OCI-LY1 (cell line): Measurements from ENCODE around the gene TRPC4AP.

Experiments used
- H2AFZ ChIP-seq: fragments of 200-600 bp; sonication (generic), shearing (Covaris generic); 2 replicates; pipeline ENCODE4 v1.6.0; 2014; ENCODE audit warnings: antibody characterized with exemption, mild to moderate bottlenecking, low read length
- H3F3A ChIP-seq: fragments of 200-600 bp; sonication (generic), shearing (Covaris generic); 2 replicates; pipeline ENCODE4 v1.6.0; 2014; ENCODE audit warnings: mild to moderate bottlenecking, antibody characterized with exemption, low read length, moderate library complexity; ENCODE audit not compliant: insufficient read depth
- H3K27ac ChIP-seq: fragments of 200-600 bp; sonication (generic); 2 replicates; pipeline ENCODE4 v1.5.1; 2014; ENCODE audit warnings: low read length, mixed run types, mild to moderate bottlenecking, low read depth; ENCODE audit not compliant: poor library complexity, severe bottlenecking
- H3K27me3 ChIP-seq: fragments of 200-600 bp; sonication (generic); 2 replicates; pipeline ENCODE4 v1.6.0; 2014; ENCODE audit warnings: antibody characterized with exemption, mild to moderate bottlenecking, low read length, moderate library complexity; ENCODE audit not compliant: insufficient read depth
- H3K36me3 ChIP-seq: fragments of 200-600 bp; sonication (generic); 2 replicates; pipeline ENCODE4 v1.6.1; 2014; ENCODE audit warnings: mild to moderate bottlenecking, antibody characterized with exemption, low read length, moderate library complexity, mixed read lengths; ENCODE audit not compliant: insufficient read depth
- H3K4me1 ChIP-seq: fragments of 200-600 bp; sonication (generic); 2 replicates; pipeline ENCODE4 v1.5.1; 2014; ENCODE audit warnings: mild to moderate bottlenecking, low read length, moderate library complexity; ENCODE audit not compliant: insufficient read depth, severe bottlenecking
- H3K4me2 ChIP-seq: fragments of 200-600 bp; sonication (generic), shearing (Covaris generic); 2 replicates; pipeline ENCODE4 v1.6.1; 2014; ENCODE audit warnings: low read length
- H3K4me3 ChIP-seq: fragments of 200-600 bp; sonication (generic); 2 replicates; pipeline ENCODE4 v1.5.1; 2014; ENCODE audit warnings: low read length, low read depth, mild to moderate bottlenecking, mixed read lengths; ENCODE audit not compliant: poor library complexity, severe bottlenecking
- H3K79me2 ChIP-seq: fragments of 200-600 bp; shearing (Covaris generic); 2 replicates; pipeline ENCODE4 v1.6.1; 2016; ENCODE audit warnings: mixed run types, low read length, mixed read lengths; ENCODE audit not compliant: insufficient read depth
- H3K9ac ChIP-seq: fragments of 200-600 bp; sonication (generic), shearing (Covaris generic); 2 replicates; pipeline ENCODE4 v1.6.1; 2014; ENCODE audit warnings: mild to moderate bottlenecking, low read length, mixed read lengths
- H3K9me2 ChIP-seq: fragments of 200-600 bp; sonication (generic), shearing (Covaris generic); 2 replicates; pipeline ENCODE4 v1.6.1; 2014; ENCODE audit warnings: low read depth, mild to moderate bottlenecking, low read length, mixed read lengths
- H3K9me3 ChIP-seq: fragments of 200-600 bp; shearing (Covaris generic); 2 replicates; pipeline ENCODE4 v1.6.1; 2014; ENCODE audit warnings: low read length, mixed read lengths
- H4K20me1 ChIP-seq: fragments of 200-600 bp; sonication (generic), shearing (Covaris generic); 2 replicates; pipeline ENCODE4 v1.6.0; 2016; ENCODE audit warnings: mild to moderate bottlenecking, low read length; ENCODE audit not compliant: insufficient read depth
- EZH2 ChIP-seq: fragments of 200-600 bp; sonication (generic), shearing (Covaris generic); IDR thresholded peaks from 2 replicates; pipeline ENCODE4 v1.8.0; 2017; ENCODE audit warnings: borderline replicate concordance, mixed run types, mild to moderate bottlenecking, antibody characterized with exemption, low read length, moderate library complexity, mixed read lengths
- TF ChIP-seq, protein P1 (sequence below): fragments of 200-600 bp; sonication (generic), shearing (Covaris generic); IDR thresholded peaks from 2 replicates; pipeline ENCODE4 v1.5.1; 2017; ENCODE audit warnings: mild to moderate bottlenecking, antibody characterized with exemption, low read length, moderate library complexity, mixed read lengths

The TRPC4AP gene

DNA sequence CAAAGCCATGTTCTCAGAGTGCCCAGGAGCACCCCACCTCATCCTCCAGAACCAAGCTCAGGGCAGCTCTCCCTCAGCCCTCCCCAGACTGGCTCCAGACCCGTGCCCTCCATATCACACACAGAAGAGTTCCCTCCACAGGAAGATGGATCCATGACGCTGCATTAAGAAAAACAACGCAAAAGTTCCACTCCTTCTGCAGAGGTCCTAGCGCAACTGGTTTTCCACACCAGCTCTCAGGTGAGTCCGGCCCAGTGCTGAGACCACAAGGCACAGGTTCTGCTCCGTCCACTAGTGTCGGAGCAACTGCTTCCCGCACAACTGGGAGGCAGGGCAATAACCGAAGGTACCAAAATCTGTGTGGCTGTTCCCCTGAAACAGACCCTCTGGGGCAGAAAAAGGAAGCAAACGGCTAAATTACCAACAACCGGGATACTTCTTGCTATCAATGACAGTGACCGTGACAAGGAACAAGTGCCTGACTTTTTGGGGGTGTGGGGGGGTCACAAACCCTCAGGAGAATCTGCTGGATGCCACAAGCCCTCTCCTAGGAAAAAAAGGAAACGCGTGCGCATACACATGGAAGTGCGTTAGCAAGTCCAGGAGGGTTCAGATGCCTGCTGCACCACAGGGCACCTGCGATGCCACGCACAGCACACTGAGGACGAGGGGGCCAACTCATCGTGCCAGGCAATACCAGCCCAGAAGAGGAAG, 87.7 kb downstream of the TRPC4AP start:
- H3K27me3 ChIP-seq, result no peaks in the 10 kb centered on the region
- H3K9ac ChIP-seq, result no peak overlapping the region
- no peaks in the 10 kb centered on the region for H3K9me3 ChIP-seq
- no peaks in the 10 kb centered on the region for H3K4me1 ChIP-seq
- H4K20me1 ChIP-seq, result no peaks in the 10 kb centered on the region
- no peak for TF ChIP-seq EZH2
- TF ChIP-seq, protein P1, sequence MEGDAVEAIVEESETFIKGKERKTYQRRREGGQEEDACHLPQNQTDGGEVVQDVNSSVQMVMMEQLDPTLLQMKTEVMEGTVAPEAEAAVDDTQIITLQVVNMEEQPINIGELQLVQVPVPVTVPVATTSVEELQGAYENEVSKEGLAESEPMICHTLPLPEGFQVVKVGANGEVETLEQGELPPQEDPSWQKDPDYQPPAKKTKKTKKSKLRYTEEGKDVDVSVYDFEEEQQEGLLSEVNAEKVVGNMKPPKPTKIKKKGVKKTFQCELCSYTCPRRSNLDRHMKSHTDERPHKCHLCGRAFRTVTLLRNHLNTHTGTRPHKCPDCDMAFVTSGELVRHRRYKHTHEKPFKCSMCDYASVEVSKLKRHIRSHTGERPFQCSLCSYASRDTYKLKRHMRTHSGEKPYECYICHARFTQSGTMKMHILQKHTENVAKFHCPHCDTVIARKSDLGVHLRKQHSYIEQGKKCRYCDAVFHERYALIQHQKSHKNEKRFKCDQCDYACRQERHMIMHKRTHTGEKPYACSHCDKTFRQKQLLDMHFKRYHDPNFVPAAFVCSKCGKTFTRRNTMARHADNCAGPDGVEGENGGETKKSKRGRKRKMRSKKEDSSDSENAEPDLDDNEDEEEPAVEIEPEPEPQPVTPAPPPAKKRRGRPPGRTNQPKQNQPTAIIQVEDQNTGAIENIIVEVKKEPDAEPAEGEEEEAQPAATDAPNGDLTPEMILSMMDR, result no peak
- no peaks in the 10 kb centered on the region for H3K79me2 ChIP-seq
- H2AFZ ChIP-seq, result no peak overlapping the region
- peaks cover 76% of the 10 kb centered on the region for H3K36me3 ChIP-seq
- no peak overlapping the region for H3K4me3 ChIP-seq
- no peaks in the 10 kb centered on the region for H3F3A ChIP-seq
- H3K27ac ChIP-seq, result no peak overlapping the region
- no peak overlapping the region for H3K4me2 ChIP-seq
- H3K9me2 ChIP-seq, result no peaks in the 10 kb centered on the region

DNA sequence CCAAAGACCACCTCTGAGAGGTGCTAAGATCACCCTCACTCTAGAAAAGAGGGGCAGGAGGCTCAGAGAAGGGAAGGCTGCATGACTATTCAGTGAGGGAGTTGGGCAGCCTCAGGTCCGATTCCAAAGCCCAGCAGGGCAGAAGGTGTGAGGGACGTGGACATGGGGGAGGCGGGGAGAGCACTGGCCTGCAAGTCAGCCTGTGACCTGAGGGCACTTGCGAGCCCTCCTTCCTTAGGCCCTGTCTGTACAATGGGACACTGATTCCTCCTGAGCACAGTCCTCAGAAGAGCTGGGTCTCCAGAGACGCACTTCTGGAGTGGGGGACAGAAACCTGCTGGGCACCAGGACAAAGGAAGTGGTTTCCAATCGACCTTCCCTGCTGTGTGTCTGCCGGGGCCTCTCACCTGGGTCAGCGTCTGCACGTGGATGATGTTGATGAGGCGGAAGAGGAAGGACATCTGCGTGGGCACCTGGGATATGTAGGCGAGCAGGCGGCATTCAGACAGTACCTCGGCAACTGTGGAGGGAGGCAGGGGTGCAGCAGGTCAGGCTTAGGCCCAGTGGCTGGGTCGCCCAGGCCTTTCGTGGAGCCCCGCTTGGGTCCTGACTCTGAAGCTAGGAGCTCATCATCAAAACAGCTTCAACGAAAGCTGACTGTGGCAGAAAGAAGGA, 88.4 kb downstream of the TRPC4AP start:
- Histone ChIP-seq H3K4me2 (no peak overlapping the region), H3K4me1 (no peaks in the 10 kb centered on the region), H2AFZ (no peak overlapping the region), H3K9me2 (no peaks in the 10 kb centered on the region), H3K79me2 (no peaks in the 10 kb centered on the region), H4K20me1 (no peaks in the 10 kb centered on the region), H3K9me3 (no peaks in the 10 kb centered on the region), H3K9ac (no peak overlapping the region), H3F3A (no peaks in the 10 kb centered on the region), H3K4me3 (no peak overlapping the region), H3K27ac (no peak overlapping the region), H3K27me3 (no peaks in the 10 kb centered on the region), H3K36me3 (peaks cover 76% of the 10 kb centered on the region)
- TF ChIP-seq, protein P1, result no peak

DNA sequence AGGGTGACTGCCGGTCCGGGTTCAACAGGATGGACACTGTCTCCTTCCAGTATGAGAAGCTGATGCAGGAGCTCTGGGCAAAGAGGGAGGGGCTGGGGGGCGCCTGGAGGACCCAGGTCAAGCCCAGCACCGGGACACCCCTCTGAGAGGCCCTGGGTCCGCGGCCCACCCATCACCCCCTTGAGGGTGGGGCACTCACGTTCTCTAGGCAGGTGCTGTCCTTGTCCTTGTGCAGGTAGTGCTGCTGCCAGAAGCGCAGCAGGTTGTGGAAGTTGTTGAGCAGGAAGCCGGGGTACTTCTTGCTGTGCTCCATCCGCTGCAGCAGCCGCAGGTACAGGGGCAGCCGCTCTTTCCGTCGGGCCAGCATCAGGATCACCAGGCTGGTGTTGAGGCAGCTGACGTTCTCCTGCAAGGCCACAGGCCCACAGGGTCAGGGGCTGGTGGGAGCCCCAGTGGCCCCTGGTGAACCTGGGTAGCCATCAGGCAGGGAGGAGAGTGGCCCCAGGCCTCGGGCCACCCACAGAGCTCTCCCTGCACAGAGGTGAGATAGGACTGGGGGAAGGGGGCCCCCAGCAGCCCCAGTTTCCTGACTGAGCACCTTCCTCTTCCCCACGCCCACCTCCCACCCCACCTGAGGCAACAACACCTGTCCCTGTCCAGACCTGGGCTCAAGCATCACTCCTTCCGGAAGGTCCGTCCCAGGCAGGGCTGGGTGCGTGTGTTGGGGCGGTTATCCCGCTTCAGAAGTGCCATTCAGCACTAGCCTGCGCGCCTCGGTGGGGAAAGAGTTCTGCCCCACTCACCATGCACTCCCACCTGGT, 89.2 kb downstream of the TRPC4AP start:
- Histone ChIP-seq H3K9ac (no peak overlapping the region), H3K27me3 (no peaks in the 10 kb centered on the region), H3K36me3 (peaks cover 69% of the 10 kb centered on the region), H3K4me3 (no peak overlapping the region), H3K4me1 (no peaks in the 10 kb centered on the region), H2AFZ (no peak overlapping the region), H3F3A (no peaks in the 10 kb centered on the region), H3K27ac (no peak overlapping the region), H3K9me3 (no peaks in the 10 kb centered on the region), H3K79me2 (no peaks in the 10 kb centered on the region), H3K9me2 (no peaks in the 10 kb centered on the region), H3K4me2 (no peak overlapping the region), H4K20me1 (no peaks in the 10 kb centered on the region)
- TF ChIP-seq, protein P1, result no peak
- no peak for TF ChIP-seq EZH2
